PFSK-1 (cell line): ENCODE results near the gene KIAA0319L.

Source experiments
- FOXP2 ChIP-seq: optimal IDR thresholded peaks from 2 replicates; pipeline ENCODE3; 2011; ENCODE audit warnings: borderline replicate concordance, control low read depth, inconsistent platforms; ENCODE audit not compliant: insufficient read depth; ENCODE audit errors: extremely low read length, extremely low read depth
- POLR2AphosphoS5 ChIP-seq: IDR thresholded peaks from 2 replicates; pipeline ENCODE4 v1.6.1; 2012; ENCODE audit warnings: low read depth, mild to moderate bottlenecking, control low read depth, low read length, moderate library complexity
- SIN3A ChIP-seq: IDR thresholded peaks from 2 replicates; pipeline ENCODE4 v1.6.1; 2012; ENCODE audit warnings: mild to moderate bottlenecking, low read length, moderate library complexity, borderline replicate concordance; ENCODE audit not compliant: insufficient read depth
- TAF1 ChIP-seq: IDR thresholded peaks from 2 replicates; pipeline ENCODE4 v1.6.1; 2012; ENCODE audit warnings: low read length, control low read depth, borderline replicate concordance; ENCODE audit not compliant: insufficient read depth
- TF ChIP-seq, protein P1 (sequence below), 2 experiments: IDR thresholded peaks; 2 replicates each; pipeline versions ENCODE4 v1.6.1 to v1.8.0; 2011 to 2012; ENCODE audit warnings: low read depth in 2 of 2, low read length in 2 of 2, control low read depth in 1 of 2, inconsistent platforms in 1 of 2, mild to moderate bottlenecking in 1 of 2, moderate library complexity in 1 of 2; ENCODE audit not compliant: insufficient read depth in 1 of 2

KIAA0319L gene

DNA sequence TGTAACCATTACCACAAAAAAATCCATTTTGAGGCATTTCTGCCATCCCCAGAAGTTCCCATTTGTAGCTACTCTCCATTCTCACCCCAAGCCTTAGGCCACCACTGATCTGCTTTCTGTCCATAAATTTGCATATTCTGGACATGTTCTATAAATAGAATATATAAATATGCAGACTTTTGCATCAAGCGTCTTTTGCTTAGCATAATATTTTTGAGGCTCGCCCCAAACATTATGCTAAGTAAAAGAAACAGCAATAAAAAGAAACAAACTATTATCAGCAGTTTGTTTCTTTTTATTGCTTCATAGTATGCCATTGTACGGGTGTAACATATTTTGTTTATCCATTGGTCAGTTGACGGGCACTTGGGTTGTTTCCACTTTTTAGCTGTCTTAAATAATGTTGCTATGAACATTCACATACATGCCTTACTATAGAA, 23.8 kb upstream of the KIAA0319L start:
- no peak for TF ChIP-seq SIN3A
- no peak for TF ChIP-seq FOXP2
- TF ChIP-seq, protein P1, sequence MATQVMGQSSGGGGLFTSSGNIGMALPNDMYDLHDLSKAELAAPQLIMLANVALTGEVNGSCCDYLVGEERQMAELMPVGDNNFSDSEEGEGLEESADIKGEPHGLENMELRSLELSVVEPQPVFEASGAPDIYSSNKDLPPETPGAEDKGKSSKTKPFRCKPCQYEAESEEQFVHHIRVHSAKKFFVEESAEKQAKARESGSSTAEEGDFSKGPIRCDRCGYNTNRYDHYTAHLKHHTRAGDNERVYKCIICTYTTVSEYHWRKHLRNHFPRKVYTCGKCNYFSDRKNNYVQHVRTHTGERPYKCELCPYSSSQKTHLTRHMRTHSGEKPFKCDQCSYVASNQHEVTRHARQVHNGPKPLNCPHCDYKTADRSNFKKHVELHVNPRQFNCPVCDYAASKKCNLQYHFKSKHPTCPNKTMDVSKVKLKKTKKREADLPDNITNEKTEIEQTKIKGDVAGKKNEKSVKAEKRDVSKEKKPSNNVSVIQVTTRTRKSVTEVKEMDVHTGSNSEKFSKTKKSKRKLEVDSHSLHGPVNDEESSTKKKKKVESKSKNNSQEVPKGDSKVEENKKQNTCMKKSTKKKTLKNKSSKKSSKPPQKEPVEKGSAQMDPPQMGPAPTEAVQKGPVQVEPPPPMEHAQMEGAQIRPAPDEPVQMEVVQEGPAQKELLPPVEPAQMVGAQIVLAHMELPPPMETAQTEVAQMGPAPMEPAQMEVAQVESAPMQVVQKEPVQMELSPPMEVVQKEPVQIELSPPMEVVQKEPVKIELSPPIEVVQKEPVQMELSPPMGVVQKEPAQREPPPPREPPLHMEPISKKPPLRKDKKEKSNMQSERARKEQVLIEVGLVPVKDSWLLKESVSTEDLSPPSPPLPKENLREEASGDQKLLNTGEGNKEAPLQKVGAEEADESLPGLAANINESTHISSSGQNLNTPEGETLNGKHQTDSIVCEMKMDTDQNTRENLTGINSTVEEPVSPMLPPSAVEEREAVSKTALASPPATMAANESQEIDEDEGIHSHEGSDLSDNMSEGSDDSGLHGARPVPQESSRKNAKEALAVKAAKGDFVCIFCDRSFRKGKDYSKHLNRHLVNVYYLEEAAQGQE (IDR thresholded peaks at IDR 0.05; ENCODE audit: insufficient read depth in 1 of 2, low read depth in 2 of 2, low read length in 2 of 2): no peak
- no peak for TF ChIP-seq TAF1
- no peak for TF ChIP-seq POLR2AphosphoS5

DNA sequence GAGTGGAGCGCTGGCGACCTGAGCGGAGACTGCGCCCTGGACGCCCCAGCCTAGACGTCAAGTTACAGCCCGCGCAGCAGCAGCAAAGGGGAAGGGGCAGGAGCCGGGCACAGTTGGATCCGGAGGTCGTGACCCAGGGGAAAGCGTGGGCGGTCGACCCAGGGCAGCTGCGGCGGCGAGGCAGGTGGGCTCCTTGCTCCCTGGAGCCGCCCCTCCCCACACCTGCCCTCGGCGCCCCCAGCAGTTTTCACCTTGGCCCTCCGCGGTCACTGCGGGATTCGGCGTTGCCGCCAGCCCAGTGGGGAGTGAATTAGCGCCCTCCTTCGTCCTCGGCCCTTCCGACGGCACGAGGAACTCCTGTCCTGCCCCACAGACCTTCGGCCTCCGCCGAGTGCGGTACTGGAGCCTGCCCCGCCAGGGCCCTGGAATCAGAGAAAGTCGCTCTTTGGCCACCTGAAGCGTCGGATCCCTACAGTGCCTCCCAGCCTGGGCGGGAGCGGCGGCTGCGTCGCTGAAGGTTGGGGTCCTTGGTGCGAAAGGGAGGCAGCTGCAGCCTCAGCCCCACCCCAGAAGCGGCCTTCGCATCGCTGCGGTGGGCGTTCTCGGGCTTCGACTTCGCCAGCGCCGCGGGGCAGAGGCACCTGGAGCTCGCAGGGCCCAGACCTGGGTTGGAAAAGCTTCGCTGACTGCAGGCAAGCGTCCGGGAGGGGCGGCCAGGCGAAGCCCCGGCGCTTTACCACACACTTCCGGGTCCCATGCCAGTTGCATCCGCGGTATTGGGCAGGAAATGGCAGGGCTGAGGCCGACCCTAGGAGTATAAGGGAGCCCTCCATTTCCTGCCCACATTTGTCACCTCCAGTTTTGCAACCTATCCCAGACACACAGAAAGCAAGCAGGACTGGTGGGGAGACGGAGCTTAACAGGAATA, 20.1 kb upstream of the KIAA0319L start:
- no peak for TF ChIP-seq FOXP2
- TF ChIP-seq, protein P1 (IDR thresholded peaks at IDR 0.05; ENCODE audit: insufficient read depth in 1 of 2, low read depth in 2 of 2, low read length in 2 of 2): no peak
- TF ChIP-seq SIN3A: no peak
- no peak for TF ChIP-seq TAF1
- no peak for TF ChIP-seq POLR2AphosphoS5

DNA sequence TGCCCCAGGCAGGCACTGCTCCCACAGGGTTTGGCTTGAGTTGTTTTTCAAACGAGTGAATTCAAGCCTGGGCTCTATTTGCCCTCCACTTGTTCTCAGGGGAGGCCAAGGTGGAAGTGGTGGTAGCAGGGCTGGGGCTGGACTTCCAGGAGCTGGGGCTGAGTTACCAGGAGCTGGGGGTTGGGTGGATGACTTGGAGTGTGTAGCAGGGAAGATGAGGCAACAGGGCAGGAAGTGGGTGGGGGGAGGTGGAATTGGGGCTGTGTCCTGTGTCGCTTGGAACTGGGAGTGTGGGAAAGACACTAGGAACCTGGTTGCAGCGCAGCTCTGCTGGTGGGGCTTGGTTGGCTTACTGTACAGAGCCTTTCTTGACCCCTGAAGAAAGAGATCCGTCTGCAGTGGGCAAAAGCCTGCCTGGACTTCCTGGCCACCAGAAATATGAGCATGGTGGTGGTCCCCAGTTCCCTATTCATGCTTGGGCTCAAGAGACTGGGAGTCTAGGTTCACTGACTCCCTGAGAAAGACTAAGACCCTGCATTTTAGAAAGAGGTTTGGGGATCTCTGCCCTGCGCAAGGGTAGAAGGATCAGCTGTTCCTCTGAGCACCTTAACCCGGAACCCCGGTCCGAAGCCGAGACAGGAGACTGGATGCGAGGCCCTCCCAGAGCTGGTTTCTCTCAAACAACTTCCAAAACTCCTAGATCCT, 19.0 kb upstream of the KIAA0319L start:
- TF ChIP-seq TAF1 (no peak), POLR2AphosphoS5 (no peak), FOXP2 (no peak), SIN3A (no peak)
- TF ChIP-seq, protein P1 (IDR thresholded peaks at IDR 0.05; ENCODE audit: insufficient read depth in 1 of 2, low read depth in 2 of 2, low read length in 2 of 2): no peak

DNA sequence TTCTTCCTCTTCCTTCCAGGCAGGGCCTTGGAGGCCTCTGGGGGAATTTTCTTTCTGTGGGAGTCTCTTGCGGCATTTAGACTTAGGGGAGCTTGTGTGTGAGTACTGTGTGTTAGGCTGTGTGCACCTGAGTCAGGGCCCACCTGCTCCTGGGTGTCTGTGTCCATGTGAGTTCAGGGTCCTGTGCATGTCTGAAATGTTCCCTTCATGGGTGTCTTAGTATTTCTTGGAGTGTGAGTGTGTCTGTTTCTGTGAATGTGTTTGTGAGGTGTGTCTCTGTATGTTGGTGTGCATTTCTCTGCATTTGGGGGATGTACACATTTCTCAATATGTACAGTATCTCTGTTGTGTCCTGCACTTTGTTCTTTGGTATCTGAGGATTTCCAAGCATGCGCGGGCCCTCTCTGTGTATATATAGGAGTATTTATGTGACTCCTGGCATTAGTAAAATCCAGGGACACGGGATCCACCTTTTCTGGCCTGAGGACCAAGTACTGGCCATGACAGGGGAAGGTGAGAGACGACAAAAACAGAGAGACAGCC, 18.3 kb upstream of the KIAA0319L start:
- TF ChIP-seq TAF1 (no peak), FOXP2 (no peak), POLR2AphosphoS5 (no peak), SIN3A (no peak)
- TF ChIP-seq, protein P1 (IDR thresholded peaks at IDR 0.05; ENCODE audit: insufficient read depth in 1 of 2, low read depth in 2 of 2, low read length in 2 of 2): no peak
